Activated CD4-positive, alpha-beta T cell treated with anti-CD3 and anti-CD28 coated beads, Interleukin-2, amount 50 U/mL, for 24 hours (primary cell): Measurements from ENCODE around the gene SUMO4.
A peak's percentile ranks its signal among the peaks of the same experiment; 100 is the strongest.
"Not testable (repeated sequence)": the region's sequence is repeated elsewhere in the genome, so short reads cannot be mapped to it uniquely, and the experiment has no call there.

Experiments
- DNase-seq, 2 donors: peaks; one replicate each; pipeline ENCODE4 v3.0.0-alpha.2; 2020; ENCODE audit warnings: low read depth in 1 of 2, low spot score in 1 of 2

The SUMO4 gene

GRCh38 chr6:149431905-149432775 is 32.1 kb downstream of the SUMO4 start:
- DNase-seq, result peak; percentile 90 to 91

- no peak for DNase-seq
Observed at GRCh38 chr6:149433405-149433804, 33.3 kb downstream of the SUMO4 start.

- no peak for DNase-seq
Observed at GRCh38 chr6:149433881-149434280, 33.8 kb downstream of the SUMO4 start.

DNA sequence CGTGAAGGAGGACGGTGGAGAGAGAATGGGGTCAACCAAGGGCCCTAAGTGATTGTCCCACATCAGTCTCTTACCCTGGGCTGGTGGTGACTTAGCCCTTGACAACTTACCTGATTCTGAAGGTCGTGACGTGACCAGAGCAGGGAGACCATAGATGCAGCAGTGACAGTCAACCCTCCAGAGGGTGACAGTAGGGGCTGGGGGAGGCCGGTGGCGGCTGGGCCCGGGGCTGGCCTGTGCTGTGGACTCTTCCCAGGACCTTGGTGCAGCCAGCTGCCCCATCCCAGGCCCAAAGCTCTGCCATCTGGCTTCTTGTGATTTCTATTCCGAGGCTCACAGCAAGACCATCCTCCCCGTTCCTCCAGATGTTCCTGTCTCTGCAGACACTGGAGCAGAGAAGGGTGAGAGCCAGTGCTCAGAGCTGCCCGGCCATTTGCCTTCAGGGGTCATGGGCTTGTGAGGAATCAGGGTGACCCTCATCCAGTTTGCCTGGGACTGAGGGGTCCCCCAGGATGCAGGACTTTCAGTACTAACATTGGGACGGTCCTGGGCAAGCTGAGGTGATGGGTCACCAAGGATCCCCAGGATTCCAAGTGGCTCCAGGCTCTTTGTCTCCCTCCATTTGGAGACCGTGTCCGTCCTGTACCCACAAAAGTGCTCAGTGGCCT is 36.0 kb downstream of the SUMO4 start:
- no peak for DNase-seq

- DNase-seq, result no peak
Observed at GRCh38 chr6:149436647-149437046, 36.6 kb downstream of the SUMO4 start.

DNA sequence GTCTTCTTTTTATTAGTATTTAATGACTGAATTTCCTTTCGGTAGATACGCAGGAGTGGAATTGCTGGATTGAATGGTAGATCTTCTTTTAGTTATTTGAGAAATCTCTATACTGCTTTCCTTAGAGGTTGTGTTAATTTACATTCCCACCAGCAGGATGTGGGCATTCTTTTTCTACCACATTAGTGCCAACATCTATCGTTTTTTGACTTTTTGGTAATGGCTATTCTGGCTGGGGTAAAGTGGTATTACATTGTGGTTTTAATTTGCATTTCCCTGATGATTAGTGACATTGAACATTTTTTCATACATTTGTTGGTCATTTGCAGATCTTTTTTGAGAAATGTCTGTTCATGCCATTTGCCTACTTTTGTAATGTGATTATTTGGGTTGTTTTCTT is 37.1 kb downstream of the SUMO4 start:
- no peak for DNase-seq

GRCh38 chr6:149438855-149439254 is 38.8 kb downstream of the SUMO4 start:
- no peak for DNase-seq

DNA sequence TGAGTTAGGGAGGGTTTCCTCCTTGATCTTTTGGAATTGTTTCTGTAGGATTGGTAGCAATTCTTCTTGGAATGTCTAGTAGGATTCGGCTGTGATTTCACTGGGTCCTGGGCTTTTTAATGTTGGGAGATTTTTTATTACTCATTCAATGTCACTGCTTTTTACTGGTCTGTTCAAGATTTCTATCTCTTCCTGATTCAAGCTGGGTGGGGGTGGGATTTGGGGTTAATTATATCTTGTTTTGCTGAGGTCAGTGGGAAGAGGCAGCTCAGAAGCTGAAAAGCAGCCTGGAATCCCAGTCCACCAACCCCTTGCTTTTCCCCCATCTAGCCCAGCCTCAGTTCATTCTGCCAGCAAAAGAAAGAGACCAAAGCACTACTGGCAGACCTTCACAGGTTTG is 39.6 kb downstream of the SUMO4 start:
- no peak for DNase-seq

GRCh38 chr6:149440735-149441671 is 40.9 kb downstream of the SUMO4 start:
- DNase-seq, result no peak

DNA sequence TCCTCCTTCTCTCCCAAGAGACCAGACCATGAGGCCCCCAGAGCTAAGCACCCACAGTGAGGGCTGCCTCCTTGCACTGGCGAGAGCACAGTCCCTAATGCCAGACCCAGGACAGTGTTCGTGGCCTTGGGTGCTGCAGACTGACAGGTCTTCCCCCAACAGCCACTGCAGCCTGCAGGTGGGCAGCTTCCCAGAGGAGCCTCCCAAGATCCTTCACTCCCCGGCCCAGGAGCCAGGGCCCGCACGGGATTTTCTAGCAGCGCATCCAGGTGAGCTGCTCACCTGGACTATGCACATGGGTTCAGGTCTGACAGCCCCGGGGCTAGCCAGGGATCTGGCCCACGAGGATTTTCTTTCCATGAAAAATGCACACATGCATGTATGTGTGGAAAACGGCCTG is 41.7 kb downstream of the SUMO4 start:
- no peak for DNase-seq

GRCh38 chr6:149443411-149444181 is 43.5 kb downstream of the SUMO4 start:
- no peak for DNase-seq

GRCh38 chr6:149444360-149445094 is 44.5 kb downstream of the SUMO4 start:
- DNase-seq, result not testable (repeated sequence)

DNA sequence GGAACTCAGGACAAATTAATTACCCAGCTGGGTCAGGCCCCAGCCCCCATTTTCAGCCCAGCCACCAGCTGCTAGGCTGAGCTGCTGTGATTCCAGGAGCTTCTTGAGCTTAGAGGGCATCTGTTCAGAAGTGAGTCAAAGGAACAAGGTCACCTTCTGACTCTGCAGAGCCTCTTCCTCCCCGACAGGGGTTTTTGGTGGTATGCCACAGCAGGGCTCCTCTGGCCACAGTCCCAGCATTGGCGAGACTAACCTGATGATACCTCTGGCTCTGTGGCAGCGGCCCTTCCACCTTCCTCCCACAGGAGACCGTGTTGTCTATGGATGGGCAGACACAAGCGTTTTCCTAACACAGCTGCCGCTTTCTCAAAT is 45.0 kb downstream of the SUMO4 start:
- DNase-seq, result no peak

DNA sequence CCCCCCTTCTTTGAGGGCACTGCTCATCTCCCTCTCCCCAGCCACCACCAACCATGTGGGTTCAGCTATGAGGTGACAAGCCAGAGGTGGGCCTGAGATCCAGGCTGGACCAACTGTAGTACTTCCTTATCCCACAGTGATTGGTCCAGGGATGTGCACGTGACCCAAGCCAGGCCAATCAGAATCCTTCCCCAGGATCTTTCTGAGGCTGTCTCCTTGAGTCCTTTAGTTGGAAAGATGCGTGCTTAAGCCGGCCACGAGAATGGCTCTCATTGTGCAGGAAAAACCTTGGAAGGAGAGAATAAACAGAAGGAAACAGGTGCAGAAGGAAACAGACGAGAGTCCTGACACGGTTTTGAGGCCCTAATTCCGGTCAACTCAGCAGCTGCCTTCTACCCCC is 45.5 kb downstream of the SUMO4 start:
- DNase-seq, result no peak

GRCh38 chr6:149446791-149447376 is 46.8 kb downstream of the SUMO4 start:
- no peak for DNase-seq

DNA sequence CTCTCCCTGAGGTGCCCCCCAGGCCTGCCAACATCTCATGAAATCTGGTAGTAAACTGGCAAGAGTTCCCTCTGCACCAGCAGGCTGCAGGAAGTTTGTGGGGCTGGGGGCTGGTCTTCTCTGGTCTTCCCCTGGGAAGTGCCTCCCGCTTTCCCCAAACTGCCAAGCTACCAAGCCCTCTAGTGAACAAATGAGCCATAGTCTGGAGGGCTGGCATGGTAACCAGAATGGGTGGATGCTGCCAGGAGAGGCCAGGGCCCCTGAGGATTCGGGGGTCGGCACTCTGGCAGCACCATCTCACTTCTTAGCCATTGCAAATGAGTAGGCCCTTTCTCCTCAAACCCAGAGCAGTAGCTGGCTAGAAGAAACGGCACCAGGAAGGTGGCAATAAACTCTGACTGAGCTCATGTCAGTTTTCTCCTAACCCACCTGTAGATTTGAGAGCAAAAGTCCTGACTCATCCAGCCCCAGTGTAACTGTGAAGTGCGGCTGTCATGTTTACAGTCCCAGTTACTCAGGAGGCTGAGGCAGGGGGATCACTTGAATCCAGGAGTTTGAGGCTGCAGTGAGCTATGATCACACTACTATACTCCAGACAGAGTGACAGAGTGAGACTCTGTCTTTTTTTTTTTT is 48.9 kb downstream of the SUMO4 start:
- DNase-seq, result no peak

GRCh38 chr6:149449831-149450678 is 50.0 kb downstream of the SUMO4 start:
- no peak for DNase-seq
